RWPE1 (cell line): ENCODE measurements around the gene RPN2.
"Not testable (repeated sequence)": the region's sequence is repeated elsewhere in the genome, so short reads cannot be mapped to it uniquely, and the experiment has no call there.

ENCODE experiments used
- CTCF ChIA-PET: fragments of 350-600 bp; sonication (Branson Sonifier 250); formaldehyde crosslinking; extraction: SDS; loops from one replicate; lab custom pipeline; 2021; lab: Yijun Ruan, JAX
- POLR2A ChIA-PET: fragments of 400-600 bp; formaldehyde crosslinking; extraction: SDS; loops from one replicate; lab custom pipeline; 2020; ENCODE audit warnings: antibody characterized with exemption; ENCODE audit not compliant: low non-redundant PET; lab: Yijun Ruan, JAX
- DNase-seq: peaks from one replicate; pipeline ENCODE4 v3.0.0; 2012; ENCODE audit warnings: low spot score
- H3K27ac ChIP-seq: fragments of 450-650 bp; 2 replicates; pipeline ENCODE4 v1.5.1; 2017
- CTCF ChIP-seq: fragments of 450-650 bp; conservative IDR thresholded peaks from 2 replicates; pipeline ENCODE4 v1.5.1; 2017; ENCODE audit warnings: low read depth, mild to moderate bottlenecking

Gene RPN2

GRCh38 chr20:37147250-37147649 is 31.9 kb upstream of the RPN2 start:
- CTCF ChIA-PET, result no interaction called here

GRCh38 chr20:37150864-37151263 is 28.3 kb upstream of the RPN2 start:
- H3K27ac ChIP-seq, DNase-seq, POLR2A ChIA-PET, CTCF ChIA-PET: not testable (repeated sequence)

More at GRCh38 chr20:37147250-37147649, 31.9 kb upstream of the RPN2 start:
- POLR2A ChIA-PET, result no interaction called here
- TF ChIP-seq CTCF, result no peak
- DNase-seq, result no peak
- H3K27ac ChIP-seq, result no peak overlapping the region

GRCh38 chr20:37151529-37151928 is 27.6 kb upstream of the RPN2 start:
- no peak overlapping the region for H3K27ac ChIP-seq
- TF ChIP-seq CTCF, result no peak
- ChIA-PET CTCF (interaction anchor here (0.7 kb wide), 1 partner anchor 546 kb away, joined by 4 read pairs; the partner anchor contains the start of gene RAB5IF), POLR2A (no interaction called here)
- no peak for DNase-seq

GRCh38 chr20:37152284-37152683 is 26.8 kb upstream of the RPN2 start:
- POLR2A ChIA-PET, result no interaction called here
- no peak overlapping the region for H3K27ac ChIP-seq
- CTCF ChIA-PET, result interaction anchor here (0.6 kb wide), 1 partner anchor 250 kb away, joined by 5 read pairs; no protein-coding TSS in a partner anchor
- no peak for TF ChIP-seq CTCF
- no peak for DNase-seq

- DNase-seq, result no peak
- H3K27ac ChIP-seq, result no peak overlapping the region
- TF ChIP-seq CTCF, result no peak
- ChIA-PET CTCF (interaction anchor here (0.6 kb wide), 1 partner anchor 888 kb away, joined by 3 read pairs; no protein-coding TSS in a partner anchor), POLR2A (no interaction called here)
Measured at GRCh38 chr20:37154684-37155298, 24.3 kb upstream of the RPN2 start.

- POLR2A ChIA-PET, result no interaction called here
- H3K27ac ChIP-seq, result no peak overlapping the region
- TF ChIP-seq CTCF, result no peak
- CTCF ChIA-PET, result interaction anchor here (0.6 to 0.7 kb wide), 2 partner anchors 28 to 840 kb away, joined by 3 to 4 read pairs; no protein-coding TSS in a partner anchor
- no peak for DNase-seq
Measured at GRCh38 chr20:37155987-37156386, 23.1 kb upstream of the RPN2 start.

GRCh38 chr20:37158248-37158647 is 20.9 kb upstream of the RPN2 start:
- CTCF ChIA-PET, result no interaction called here
- TF ChIP-seq CTCF, result no peak
- H3K27ac ChIP-seq, result no peak overlapping the region
- no peak for DNase-seq
- POLR2A ChIA-PET, result no interaction called here
